H7 (cell line): ENCODE data around the gene CAMK1D. TPM values are rescaled to one million over a fixed set of nuclear protein-coding genes. Genes with fewer than 3 reads are reported as not detected.

Experiments
- DNase-seq: peaks from one replicate; pipeline ENCODE4 v3.0.0; 2012
- H3K27me3 ChIP-seq: 2 replicates; pipeline ENCODE4 v1.6.0; 2011; ENCODE audit warnings: mild to moderate bottlenecking, low read length; ENCODE audit not compliant: control insufficient read depth, insufficient read depth
- H3K36me3 ChIP-seq: replicated peaks from 2 replicates; pipeline ENCODE4 v1.5.1; 2011; ENCODE audit warnings: low read length; ENCODE audit not compliant: control insufficient read depth, insufficient read depth
- H3K4me3 ChIP-seq: 2 replicates; pipeline ENCODE4 v1.5.1; 2011; ENCODE audit warnings: low read depth, mild to moderate bottlenecking, control low read depth, low read length, moderate library complexity; ENCODE audit not compliant: insufficient read depth
- total RNA-seq: library from RNA; depleted of rRNA; stranded (reverse); fragments of >200 nt; shearing (Covaris generic); gene quantifications from 2 replicates; pipeline ENCODE4 v1.2.3, GENCODE V29; 2014

CAMK1D gene
- total RNA-seq, 1 experiment from 2014 or later, result 2.9 TPM

GRCh38 chr10:12394241-12395033 lies 45.1 kb downstream of the CAMK1D start:
- no peak overlapping the region for H3K4me3 ChIP-seq
- H3K36me3 ChIP-seq, result no peaks in the 10 kb centered on the region
- H3K27me3 ChIP-seq, result no peaks in the 10 kb centered on the region
- DNase-seq, result peak; percentile 9

GRCh38 chr10:12396093-12396492 lies 46.7 kb downstream of the CAMK1D start:
- DNase-seq, result no peak
- H3K27me3 ChIP-seq, result no peaks in the 10 kb centered on the region
- H3K4me3 ChIP-seq, result no peak overlapping the region
- H3K36me3 ChIP-seq, result no peaks in the 10 kb centered on the region

- Histone ChIP-seq H3K4me3 (no peak overlapping the region), H3K36me3 (no peaks in the 10 kb centered on the region), H3K27me3 (no peaks in the 10 kb centered on the region)
- no peak for DNase-seq
These were observed 47.2 kb downstream of the CAMK1D start for GRCh38 chr10:12396567-12396966.

- DNase-seq, result no peak
- no peaks in the 10 kb centered on the region for H3K27me3 ChIP-seq
These were observed 48.0 kb downstream of the CAMK1D start for GRCh38 chr10:12397147-12397896.

GRCh38 chr10:12397941-12398340 lies 48.6 kb downstream of the CAMK1D start:
- Histone ChIP-seq H3K4me3 (no peak overlapping the region), H3K36me3 (no peaks in the 10 kb centered on the region), H3K27me3 (no peaks in the 10 kb centered on the region)
- no peak for DNase-seq

More at GRCh38 chr10:12397147-12397896, 48.0 kb downstream of the CAMK1D start:
- Histone ChIP-seq H3K36me3 (no peaks in the 10 kb centered on the region), H3K4me3 (no peak overlapping the region)

- Histone ChIP-seq H3K27me3 (no peaks in the 10 kb centered on the region), H3K4me3 (no peak overlapping the region), H3K36me3 (no peaks in the 10 kb centered on the region)
- no peak for DNase-seq
These were observed 51.1 kb downstream of the CAMK1D start for GRCh38 chr10:12400266-12400931.

GRCh38 chr10:12401466-12401865 lies 52.1 kb downstream of the CAMK1D start:
- no peak overlapping the region for H3K4me3 ChIP-seq
- H3K27me3 ChIP-seq, result no peaks in the 10 kb centered on the region
- no peak for DNase-seq
- H3K36me3 ChIP-seq, result no peaks in the 10 kb centered on the region

- H3K27me3 ChIP-seq, result no peaks in the 10 kb centered on the region
- no peak overlapping the region for H3K4me3 ChIP-seq
- DNase-seq, result no peak
- no peaks in the 10 kb centered on the region for H3K36me3 ChIP-seq
These were observed 53.8 kb downstream of the CAMK1D start for GRCh38 chr10:12403119-12403518.

- DNase-seq, result no peak
- Histone ChIP-seq H3K36me3 (no peaks in the 10 kb centered on the region), H3K4me3 (no peak overlapping the region), H3K27me3 (no peaks in the 10 kb centered on the region)
These were observed 56.3 kb downstream of the CAMK1D start for GRCh38 chr10:12405342-12406320.

- peak; percentile 62 for DNase-seq
- Histone ChIP-seq H3K4me3 (no peak overlapping the region), H3K27me3 (no peaks in the 10 kb centered on the region)
These were observed 57.5 kb downstream of the CAMK1D start for GRCh38 chr10:12406764-12407400.

GRCh38 chr10:12408472-12408871 lies 59.1 kb downstream of the CAMK1D start:
- no peak for DNase-seq
- Histone ChIP-seq H3K4me3 (no peak overlapping the region), H3K27me3 (no peaks in the 10 kb centered on the region), H3K36me3 (no peaks in the 10 kb centered on the region)

More at GRCh38 chr10:12406764-12407400, 57.5 kb downstream of the CAMK1D start:
- no peaks in the 10 kb centered on the region for H3K36me3 ChIP-seq

- Histone ChIP-seq H3K36me3 (no peaks in the 10 kb centered on the region), H3K27me3 (no peaks in the 10 kb centered on the region), H3K4me3 (no peak overlapping the region)
- DNase-seq, result no peak
These were observed 59.8 kb downstream of the CAMK1D start for GRCh38 chr10:12409161-12409560.

GRCh38 chr10:12409613-12410012 lies 60.3 kb downstream of the CAMK1D start:
- no peaks in the 10 kb centered on the region for H3K36me3 ChIP-seq
- H3K27me3 ChIP-seq, result no peaks in the 10 kb centered on the region
- H3K4me3 ChIP-seq, result no peak overlapping the region
- DNase-seq, result no peak
